Liver (tissue), 3 donors: ENCODE measurements around the gene SEPTIN3.

Experiments used
- FOXA1 ChIP-seq: IDR thresholded peaks from 2 replicates; pipeline ENCODE4 v1.6.1; 2016; ENCODE audit warnings: antibody characterized with exemption
- RAD21 ChIP-seq, 2 donors: IDR thresholded peaks; 2 replicates each; pipeline ENCODE4 v1.6.1; 2016; ENCODE audit warnings: antibody characterized with exemption in 2 of 2, mild to moderate bottlenecking in 2 of 2
- YY1 ChIP-seq: IDR thresholded peaks from 2 replicates; pipeline ENCODE4 v1.6.1; 2016; ENCODE audit warnings: antibody characterized with exemption, mild to moderate bottlenecking
- TF ChIP-seq, protein P1 (sequence below): IDR thresholded peaks from 2 replicates; pipeline ENCODE4 v1.6.1; 2016; ENCODE audit warnings: antibody characterized with exemption
- TF ChIP-seq, protein P2 (sequence below): IDR thresholded peaks from 2 replicates; pipeline ENCODE4 v1.6.1; 2016; ENCODE audit warnings: antibody characterized with exemption, mild to moderate bottlenecking
- TF ChIP-seq, protein P3 (sequence below): IDR thresholded peaks from 2 replicates; pipeline ENCODE4 v1.6.1; 2016; ENCODE audit warnings: antibody characterized with exemption
- TF ChIP-seq, protein P4 (sequence below): fragments of 150-350 bp; IDR thresholded peaks from 2 replicates; pipeline ENCODE4 v1.5.1; 2017; ENCODE audit warnings: improper control_type of control experiment, low read depth, low read length; ENCODE audit not compliant: missing input control
- donor health status: healthy.
- donor health status: healthy.

DNA sequence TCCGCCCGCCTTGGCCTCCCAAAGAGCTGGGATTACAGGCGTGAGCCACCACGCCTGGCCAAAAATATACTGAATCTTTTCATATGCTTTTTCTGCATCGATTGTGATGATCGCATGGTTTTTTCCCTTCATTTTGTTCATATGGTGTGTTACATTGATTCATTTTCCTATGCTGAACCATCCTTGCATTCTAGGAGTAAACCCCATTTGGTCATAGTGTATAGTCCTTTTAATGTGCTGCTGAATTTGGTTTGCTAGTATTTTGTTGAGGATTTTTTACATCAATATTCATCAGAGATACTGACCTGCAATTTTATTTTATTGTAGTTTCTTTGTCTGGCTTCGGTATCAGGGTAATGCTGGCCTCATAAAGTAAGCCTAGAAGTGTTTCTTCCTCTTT is 41.5 kb downstream of the SEPTIN3 start:
- TF ChIP-seq RAD21 (IDR thresholded peaks at IDR 0.05) (no peak), YY1 (no peak), FOXA1 (no peak)
- TF ChIP-seq, protein P1, sequence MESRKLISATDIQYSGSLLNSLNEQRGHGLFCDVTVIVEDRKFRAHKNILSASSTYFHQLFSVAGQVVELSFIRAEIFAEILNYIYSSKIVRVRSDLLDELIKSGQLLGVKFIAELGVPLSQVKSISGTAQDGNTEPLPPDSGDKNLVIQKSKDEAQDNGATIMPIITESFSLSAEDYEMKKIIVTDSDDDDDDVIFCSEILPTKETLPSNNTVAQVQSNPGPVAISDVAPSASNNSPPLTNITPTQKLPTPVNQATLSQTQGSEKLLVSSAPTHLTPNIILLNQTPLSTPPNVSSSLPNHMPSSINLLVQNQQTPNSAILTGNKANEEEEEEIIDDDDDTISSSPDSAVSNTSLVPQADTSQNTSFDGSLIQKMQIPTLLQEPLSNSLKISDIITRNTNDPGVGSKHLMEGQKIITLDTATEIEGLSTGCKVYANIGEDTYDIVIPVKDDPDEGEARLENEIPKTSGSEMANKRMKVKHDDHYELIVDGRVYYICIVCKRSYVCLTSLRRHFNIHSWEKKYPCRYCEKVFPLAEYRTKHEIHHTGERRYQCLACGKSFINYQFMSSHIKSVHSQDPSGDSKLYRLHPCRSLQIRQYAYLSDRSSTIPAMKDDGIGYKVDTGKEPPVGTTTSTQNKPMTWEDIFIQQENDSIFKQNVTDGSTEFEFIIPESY = no peak
- TF ChIP-seq, protein P2, sequence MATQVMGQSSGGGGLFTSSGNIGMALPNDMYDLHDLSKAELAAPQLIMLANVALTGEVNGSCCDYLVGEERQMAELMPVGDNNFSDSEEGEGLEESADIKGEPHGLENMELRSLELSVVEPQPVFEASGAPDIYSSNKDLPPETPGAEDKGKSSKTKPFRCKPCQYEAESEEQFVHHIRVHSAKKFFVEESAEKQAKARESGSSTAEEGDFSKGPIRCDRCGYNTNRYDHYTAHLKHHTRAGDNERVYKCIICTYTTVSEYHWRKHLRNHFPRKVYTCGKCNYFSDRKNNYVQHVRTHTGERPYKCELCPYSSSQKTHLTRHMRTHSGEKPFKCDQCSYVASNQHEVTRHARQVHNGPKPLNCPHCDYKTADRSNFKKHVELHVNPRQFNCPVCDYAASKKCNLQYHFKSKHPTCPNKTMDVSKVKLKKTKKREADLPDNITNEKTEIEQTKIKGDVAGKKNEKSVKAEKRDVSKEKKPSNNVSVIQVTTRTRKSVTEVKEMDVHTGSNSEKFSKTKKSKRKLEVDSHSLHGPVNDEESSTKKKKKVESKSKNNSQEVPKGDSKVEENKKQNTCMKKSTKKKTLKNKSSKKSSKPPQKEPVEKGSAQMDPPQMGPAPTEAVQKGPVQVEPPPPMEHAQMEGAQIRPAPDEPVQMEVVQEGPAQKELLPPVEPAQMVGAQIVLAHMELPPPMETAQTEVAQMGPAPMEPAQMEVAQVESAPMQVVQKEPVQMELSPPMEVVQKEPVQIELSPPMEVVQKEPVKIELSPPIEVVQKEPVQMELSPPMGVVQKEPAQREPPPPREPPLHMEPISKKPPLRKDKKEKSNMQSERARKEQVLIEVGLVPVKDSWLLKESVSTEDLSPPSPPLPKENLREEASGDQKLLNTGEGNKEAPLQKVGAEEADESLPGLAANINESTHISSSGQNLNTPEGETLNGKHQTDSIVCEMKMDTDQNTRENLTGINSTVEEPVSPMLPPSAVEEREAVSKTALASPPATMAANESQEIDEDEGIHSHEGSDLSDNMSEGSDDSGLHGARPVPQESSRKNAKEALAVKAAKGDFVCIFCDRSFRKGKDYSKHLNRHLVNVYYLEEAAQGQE = no peak
- TF ChIP-seq, protein P3, sequence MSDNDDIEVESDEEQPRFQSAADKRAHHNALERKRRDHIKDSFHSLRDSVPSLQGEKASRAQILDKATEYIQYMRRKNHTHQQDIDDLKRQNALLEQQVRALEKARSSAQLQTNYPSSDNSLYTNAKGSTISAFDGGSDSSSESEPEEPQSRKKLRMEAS = no peak
- TF ChIP-seq, protein P4, sequence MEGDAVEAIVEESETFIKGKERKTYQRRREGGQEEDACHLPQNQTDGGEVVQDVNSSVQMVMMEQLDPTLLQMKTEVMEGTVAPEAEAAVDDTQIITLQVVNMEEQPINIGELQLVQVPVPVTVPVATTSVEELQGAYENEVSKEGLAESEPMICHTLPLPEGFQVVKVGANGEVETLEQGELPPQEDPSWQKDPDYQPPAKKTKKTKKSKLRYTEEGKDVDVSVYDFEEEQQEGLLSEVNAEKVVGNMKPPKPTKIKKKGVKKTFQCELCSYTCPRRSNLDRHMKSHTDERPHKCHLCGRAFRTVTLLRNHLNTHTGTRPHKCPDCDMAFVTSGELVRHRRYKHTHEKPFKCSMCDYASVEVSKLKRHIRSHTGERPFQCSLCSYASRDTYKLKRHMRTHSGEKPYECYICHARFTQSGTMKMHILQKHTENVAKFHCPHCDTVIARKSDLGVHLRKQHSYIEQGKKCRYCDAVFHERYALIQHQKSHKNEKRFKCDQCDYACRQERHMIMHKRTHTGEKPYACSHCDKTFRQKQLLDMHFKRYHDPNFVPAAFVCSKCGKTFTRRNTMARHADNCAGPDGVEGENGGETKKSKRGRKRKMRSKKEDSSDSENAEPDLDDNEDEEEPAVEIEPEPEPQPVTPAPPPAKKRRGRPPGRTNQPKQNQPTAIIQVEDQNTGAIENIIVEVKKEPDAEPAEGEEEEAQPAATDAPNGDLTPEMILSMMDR = no peak
